GM12872 (cell line): ENCODE measurements around the gene NEURL4.

Experiments used
- CTCF ChIP-seq: IDR thresholded peaks from 3 replicates; pipeline ENCODE4 v1.5.1; 2011; ENCODE audit warnings: low read depth, mild to moderate bottlenecking, low read length, moderate library complexity; ENCODE audit not compliant: insufficient read depth

NEURL4 gene

GRCh38 chr17:7323731-7324437 lies 5.3 kb downstream of the NEURL4 start:
- TF ChIP-seq CTCF: peak; percentile 100

- TF ChIP-seq CTCF: no peak
These were observed 6.5 kb downstream of the NEURL4 start for GRCh38 chr17:7322520-7323194.

- TF ChIP-seq CTCF: no peak
These were observed 7.7 kb downstream of the NEURL4 start for GRCh38 chr17:7321466-7321865.

- TF ChIP-seq CTCF: no peak
These were observed 10.8 kb downstream of the NEURL4 start for GRCh38 chr17:7318121-7318860.

GRCh38 chr17:7317161-7317803 lies 11.9 kb downstream of the NEURL4 start:
- TF ChIP-seq CTCF: no peak

- no peak for TF ChIP-seq CTCF
These were observed 13.4 kb downstream of the NEURL4 start for GRCh38 chr17:7315570-7316235.
